Measurements from ENCODE around the gene CCDC88C. TPM values are rescaled to one million over a fixed set of nuclear protein-coding genes. Genes with fewer than 3 reads are reported as not detected.

The CCDC88C gene
- total and polyA plus RNA-seq, 8 donors = 26.2 to 41.8 (median 31.6) TPM

DNA sequence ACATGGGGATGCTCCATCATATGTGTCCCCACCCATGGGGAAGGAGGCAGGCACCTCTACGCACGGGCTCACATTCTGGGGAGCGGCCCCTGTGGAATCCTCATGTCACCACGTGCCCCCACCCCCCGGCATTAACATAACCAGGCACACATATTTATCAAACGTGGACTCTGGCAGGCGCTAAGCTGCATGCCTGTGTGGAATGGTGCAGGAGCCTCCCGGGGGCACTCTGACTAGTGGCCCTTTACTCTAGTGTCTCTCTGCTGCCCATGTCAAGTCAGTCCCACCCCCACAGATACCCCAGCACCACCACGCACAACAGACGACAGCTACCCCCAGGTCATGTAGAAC, 66.1 kb downstream of the CCDC88C start:
- no peaks in the 10 kb centered on the region for H3K36me3 ChIP-seq
- H3K9me3 ChIP-seq = no peaks in the 10 kb centered on the region
- peak overlapping the region in 1 of 2 donors; percentile 61 for H3K27ac ChIP-seq
- ATAC-seq (peak; percentile 10), DNase-seq (no peak)
- peaks cover 20 to 54% of the 10 kb centered on the region in 2 donors for H3K4me1 ChIP-seq
- no peaks in the 10 kb centered on the region for H3K27me3 ChIP-seq
- TF ChIP-seq, protein P1, sequence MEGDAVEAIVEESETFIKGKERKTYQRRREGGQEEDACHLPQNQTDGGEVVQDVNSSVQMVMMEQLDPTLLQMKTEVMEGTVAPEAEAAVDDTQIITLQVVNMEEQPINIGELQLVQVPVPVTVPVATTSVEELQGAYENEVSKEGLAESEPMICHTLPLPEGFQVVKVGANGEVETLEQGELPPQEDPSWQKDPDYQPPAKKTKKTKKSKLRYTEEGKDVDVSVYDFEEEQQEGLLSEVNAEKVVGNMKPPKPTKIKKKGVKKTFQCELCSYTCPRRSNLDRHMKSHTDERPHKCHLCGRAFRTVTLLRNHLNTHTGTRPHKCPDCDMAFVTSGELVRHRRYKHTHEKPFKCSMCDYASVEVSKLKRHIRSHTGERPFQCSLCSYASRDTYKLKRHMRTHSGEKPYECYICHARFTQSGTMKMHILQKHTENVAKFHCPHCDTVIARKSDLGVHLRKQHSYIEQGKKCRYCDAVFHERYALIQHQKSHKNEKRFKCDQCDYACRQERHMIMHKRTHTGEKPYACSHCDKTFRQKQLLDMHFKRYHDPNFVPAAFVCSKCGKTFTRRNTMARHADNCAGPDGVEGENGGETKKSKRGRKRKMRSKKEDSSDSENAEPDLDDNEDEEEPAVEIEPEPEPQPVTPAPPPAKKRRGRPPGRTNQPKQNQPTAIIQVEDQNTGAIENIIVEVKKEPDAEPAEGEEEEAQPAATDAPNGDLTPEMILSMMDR (IDR thresholded peaks at IDR 0.05) = no peak
- H3K4me3 ChIP-seq = peak overlapping the region in 1 of 2 donors; percentile 9
- intact Hi-C loops (cut with DNase I) = no loop called here

DNA sequence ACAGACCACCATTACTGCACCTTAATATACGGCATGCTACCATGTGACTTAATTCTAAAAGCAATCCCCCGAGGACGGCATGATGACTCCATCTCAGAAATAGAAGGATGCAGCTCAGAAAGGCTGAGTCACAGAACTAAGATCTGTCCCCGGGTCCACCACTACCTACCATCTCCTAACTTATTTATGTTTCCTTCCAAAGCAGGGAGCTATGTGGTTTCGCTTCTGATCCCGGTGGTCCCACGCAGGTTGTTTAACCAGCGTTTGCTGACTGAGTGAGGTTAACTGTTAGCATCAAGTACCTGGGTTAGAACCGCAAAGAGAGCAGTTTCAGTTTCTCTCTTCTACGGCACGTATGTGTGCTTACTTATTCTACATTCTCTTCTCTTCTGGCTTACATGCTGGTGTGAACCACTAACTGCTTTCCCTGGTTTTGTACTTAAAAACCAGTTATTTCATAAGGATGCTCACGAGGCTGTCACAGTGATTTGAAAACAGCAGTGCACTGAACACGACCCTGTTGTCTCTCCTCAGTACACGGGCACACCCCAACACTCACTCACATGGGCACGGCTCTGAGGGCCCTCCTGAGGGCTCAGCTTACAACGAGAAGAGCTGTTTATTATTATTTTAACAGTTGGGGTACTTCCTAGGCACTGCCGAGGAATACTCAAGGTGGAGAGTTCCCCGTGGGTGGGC, 66.7 kb downstream of the CCDC88C start:
- DNase-seq = no peak

DNA sequence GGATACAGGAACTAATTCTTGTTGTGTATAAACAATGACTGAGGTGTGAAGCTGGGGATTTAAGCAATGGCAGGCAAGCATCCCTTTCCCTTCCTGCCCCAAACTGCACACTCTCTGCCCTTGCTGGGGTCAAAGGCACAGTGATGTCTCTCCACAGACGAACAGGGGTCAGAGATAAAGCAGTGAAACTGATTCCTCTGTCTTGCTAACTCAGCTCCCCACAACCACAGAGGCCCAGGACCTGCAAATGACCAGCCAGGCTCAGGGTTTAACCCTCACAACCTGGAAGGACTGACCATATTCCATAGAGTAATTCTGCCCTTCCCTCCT, 67.2 kb downstream of the CCDC88C start:
- TF ChIP-seq, protein P1 (IDR thresholded peaks at IDR 0.05) = no peak
- Histone ChIP-seq H3K9me3 (no peaks in the 10 kb centered on the region), H3K4me1 (peaks cover 24 to 54% of the 10 kb centered on the region in 2 donors), H3K27ac (peak overlapping the region; percentile 19 to 61), H3K4me3 (no peak overlapping the region), H3K27me3 (no peaks in the 10 kb centered on the region), H3K36me3 (no peaks in the 10 kb centered on the region)
- ATAC-seq (no peak), DNase-seq (no peak)
- intact Hi-C loops (cut with DNase I) = no loop called here

More for the DNA sequence above, 66.7 kb downstream of the CCDC88C start:
- H3K4me3 ChIP-seq = peak overlapping the region in 1 of 2 donors; percentile 9
- intact Hi-C loops (cut with DNase I) = no loop called here
- H3K27ac ChIP-seq = peak overlapping the region; percentile 19 to 61
- no peaks in the 10 kb centered on the region for H3K36me3 ChIP-seq
- ATAC-seq = peak; percentile 57
- H3K9me3 ChIP-seq = no peaks in the 10 kb centered on the region
- peaks cover 24 to 54% of the 10 kb centered on the region in 2 donors for H3K4me1 ChIP-seq
- TF ChIP-seq, protein P1 (IDR thresholded peaks at IDR 0.05) = no peak
- H3K27me3 ChIP-seq = no peaks in the 10 kb centered on the region

DNA sequence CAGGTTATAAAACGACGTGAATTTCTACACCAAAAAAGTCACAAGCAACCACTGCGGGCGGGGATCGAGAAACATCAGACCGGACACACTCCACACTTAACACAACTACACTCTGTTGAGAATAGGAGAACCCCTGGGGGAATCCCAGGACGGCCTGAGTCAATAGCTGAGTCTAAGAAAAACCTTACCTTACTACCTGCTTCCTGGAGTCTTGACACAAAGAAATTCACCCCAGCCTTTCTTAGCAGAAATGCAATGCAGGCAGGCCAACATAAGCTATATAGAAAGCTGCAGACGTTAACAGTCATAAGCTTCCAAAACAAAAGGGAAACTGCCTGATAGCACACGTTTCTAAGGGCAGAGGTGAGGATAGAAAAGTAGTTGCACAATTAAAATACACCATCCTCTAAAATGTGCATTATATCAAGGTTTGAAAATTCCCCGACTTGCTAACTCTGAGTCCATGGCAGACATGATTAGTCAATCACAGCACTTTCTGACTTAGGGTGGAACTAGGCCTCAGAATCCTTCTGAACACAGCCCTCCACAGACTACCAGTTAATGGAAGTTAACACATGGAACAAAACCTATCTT, 68.0 kb downstream of the CCDC88C start:
- DNase-seq (no peak), ATAC-seq (peak; percentile 12)
- peak overlapping the region; percentile 3 to 14 for H3K27ac ChIP-seq
- H3K27me3 ChIP-seq = no peaks in the 10 kb centered on the region
- no peaks in the 10 kb centered on the region for H3K9me3 ChIP-seq
- H3K4me1 ChIP-seq = peaks cover 24 to 54% of the 10 kb centered on the region in 2 donors
- no peak overlapping the region for H3K4me3 ChIP-seq
- intact Hi-C loops (cut with DNase I) = no loop called here
- TF ChIP-seq, protein P1 (IDR thresholded peaks at IDR 0.05) = no peak
- H3K36me3 ChIP-seq = no peaks in the 10 kb centered on the region

DNA sequence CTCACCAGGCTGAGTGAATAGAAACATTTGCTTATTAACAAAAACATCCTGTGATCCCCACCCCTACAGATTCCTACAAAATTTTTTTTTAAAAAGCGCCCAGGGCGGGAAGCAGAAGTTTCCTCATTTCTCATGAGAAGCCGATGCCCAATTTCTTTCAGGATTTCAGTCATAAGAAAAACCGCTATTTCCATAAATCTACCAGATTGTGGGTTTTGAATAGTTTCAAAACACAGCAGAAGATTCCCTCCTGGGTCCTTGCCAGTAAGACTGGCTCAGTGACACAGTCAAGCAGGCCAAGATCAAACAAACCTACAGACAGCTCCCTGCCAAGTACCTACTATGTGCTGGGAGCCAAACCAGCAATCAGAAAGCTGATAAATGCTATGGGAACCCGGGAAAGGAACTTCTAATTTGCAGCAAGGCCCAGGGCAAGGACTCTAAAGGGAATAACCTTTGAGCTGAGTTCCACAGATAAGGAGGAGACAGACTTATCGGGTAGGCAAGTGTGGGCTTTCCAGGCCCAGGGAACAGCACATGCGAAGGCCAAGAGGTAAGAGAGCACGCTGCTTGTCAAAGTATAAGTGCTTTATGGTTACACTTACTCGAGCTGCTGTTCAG, 68.7 kb downstream of the CCDC88C start:
- ATAC-seq (no peak), DNase-seq (no peak)
- intact Hi-C loops (cut with DNase I) = no loop called here
- no peak overlapping the region for H3K4me3 ChIP-seq
- peak overlapping the region; percentile 3 to 14 for H3K27ac ChIP-seq
- peaks cover 24 to 54% of the 10 kb centered on the region in 2 donors for H3K4me1 ChIP-seq
- H3K27me3 ChIP-seq = no peaks in the 10 kb centered on the region
- H3K36me3 ChIP-seq = no peaks in the 10 kb centered on the region
- no peaks in the 10 kb centered on the region for H3K9me3 ChIP-seq
- TF ChIP-seq, protein P1 (IDR thresholded peaks at IDR 0.05) = no peak

Data from left lung (tissue), 10 donors.